Liver (tissue), 9 donors: Measurements from ENCODE around the gene KLHL33. TPM values are rescaled to one million over a fixed set of nuclear protein-coding genes. Genes with fewer than 3 reads are reported as not detected.

ENCODE experiments used
- DNase-seq: peaks from one replicate; pipeline ENCODE4 v3.0.0-alpha.2; 2017; ENCODE audit warnings: low spot score
- H3K27ac ChIP-seq, 2 donors: one replicate each; pipeline ENCODE4 v1.7.0; 2013; ENCODE audit warnings: inconsistent platforms in 2 of 2, low read length in 2 of 2, control low read depth in 1 of 2, low read depth in 1 of 2, mild to moderate bottlenecking in 1 of 2
- H3K27me3 ChIP-seq, 4 donors: one replicate each; pipeline versions ENCODE4 v1.6.1 to v1.7.0; 2013; ENCODE audit warnings: low read length in 3 of 4, inconsistent platforms in 1 of 4, mild to moderate bottlenecking in 1 of 4, moderate library complexity in 1 of 4; ENCODE audit not compliant: control insufficient read depth in 4 of 4, insufficient read depth in 4 of 4
- H3K36me3 ChIP-seq, 4 donors: one replicate each; pipeline versions ENCODE4 v1.6.1 to v1.7.0; 2013; ENCODE audit warnings: low read length in 3 of 4, mild to moderate bottlenecking in 3 of 4, low read depth in 1 of 4, moderate library complexity in 1 of 4; ENCODE audit not compliant: control insufficient read depth in 4 of 4, insufficient read depth in 3 of 4
- H3K4me1 ChIP-seq, 4 donors: one replicate each; pipeline versions ENCODE4 v1.6.1 to v1.7.0; 2013; ENCODE audit warnings: low read length in 3 of 4, mild to moderate bottlenecking in 3 of 4, moderate library complexity in 1 of 4; ENCODE audit not compliant: control insufficient read depth in 4 of 4, insufficient read depth in 4 of 4
- H3K4me3 ChIP-seq, 3 donors: one replicate each; pipeline versions ENCODE4 v1.6.1 to v1.7.0; 2013; ENCODE audit warnings: low read length in 3 of 3, control low read depth in 1 of 3, low read depth in 1 of 3, mild to moderate bottlenecking in 1 of 3
- H3K9ac ChIP-seq, 2 donors: one replicate each; pipeline ENCODE4 v1.7.0; 2013; ENCODE audit warnings: low read length in 2 of 2, mild to moderate bottlenecking in 2 of 2, moderate library complexity in 2 of 2, control low read depth in 1 of 2, low read depth in 1 of 2
- H3K9me3 ChIP-seq, 4 donors: one replicate each; pipeline versions ENCODE4 v1.6.1 to v1.7.0; 2013; ENCODE audit warnings: low read length in 3 of 4; ENCODE audit not compliant: control insufficient read depth in 4 of 4
- EGR1 ChIP-seq, 2 donors: IDR thresholded peaks; 2 replicates each; pipeline ENCODE4 v1.6.1; 2016 to 2018; ENCODE audit warnings: antibody characterized with exemption in 2 of 2, low read depth in 2 of 2
- FOXA2 ChIP-seq: IDR thresholded peaks from 2 replicates; pipeline ENCODE4 v1.6.1; 2016; ENCODE audit warnings: antibody characterized with exemption
- GABPA ChIP-seq, 2 donors: IDR thresholded peaks in 1 of 2; conservative IDR thresholded peaks in 1 of 2; 2 replicates each; pipeline ENCODE4 v1.6.1; 2016; ENCODE audit warnings: antibody characterized with exemption in 2 of 2, mild to moderate bottlenecking in 1 of 2, moderate library complexity in 1 of 2
- HNF4A ChIP-seq, 2 donors: conservative IDR thresholded peaks; 2 replicates each; pipeline ENCODE4 v1.6.1; 2016; ENCODE audit warnings: antibody characterized with exemption in 2 of 2, mild to moderate bottlenecking in 2 of 2
- HNF4G ChIP-seq: IDR thresholded peaks from 2 replicates; pipeline ENCODE4 v1.6.1; 2016; ENCODE audit warnings: antibody characterized with exemption
- NR2F2 ChIP-seq: IDR thresholded peaks from 2 replicates; pipeline ENCODE4 v1.6.1; 2016; ENCODE audit warnings: antibody characterized with exemption
- RAD21 ChIP-seq, 2 donors: IDR thresholded peaks; 2 replicates each; pipeline ENCODE4 v1.6.1; 2016; ENCODE audit warnings: antibody characterized with exemption in 2 of 2, mild to moderate bottlenecking in 2 of 2
- RXRA ChIP-seq, 2 donors: IDR thresholded peaks; 2 replicates each; pipeline ENCODE4 v1.6.1; 2017 to 2018; ENCODE audit warnings: antibody characterized with exemption in 2 of 2, mild to moderate bottlenecking in 1 of 2
- TAF1 ChIP-seq: conservative IDR thresholded peaks from 2 replicates; pipeline ENCODE4 v1.6.1; 2016; ENCODE audit warnings: antibody characterized with exemption, mild to moderate bottlenecking
- YY1 ChIP-seq: IDR thresholded peaks from 2 replicates; pipeline ENCODE4 v1.6.1; 2016; ENCODE audit warnings: antibody characterized with exemption, mild to moderate bottlenecking
- WGBS: extraction: QIAGEN DNeasy Blood & Tissue Kit; methylation state at CpG from one replicate; pipeline ENCODE4 v1.1.7; 2013; 5-methylcytosine and 5-hydroxymethylcytosine counted together
- polyA plus RNA-seq, 2 donors: library from polyadenylated mRNA; stranded (reverse) in 1 of 2; unstranded in 1 of 2; fragments of 200-250 nt in 1 of 2; fragments of >200 nt in 1 of 2; fragmentation: Nextera tagmentation in 1 of 2; extraction: Ambion mirVana in 1 of 2; gene quantifications; one replicate each; pipeline versions ENCODE4 v1.2.1 to v1.2.3, GENCODE V29; 2013 to 2015
- total RNA-seq, 2 donors: library from RNA; depleted of rRNA; stranded (reverse); fragments of >200 nt; gene quantifications; one replicate each; pipeline ENCODE4 v1.2.3, GENCODE V29; 2014
- TF ChIP-seq, protein P1 (sequence below): IDR thresholded peaks from 2 replicates; pipeline ENCODE4 v1.6.1; 2016; ENCODE audit warnings: antibody characterized with exemption, mild to moderate bottlenecking
- TF ChIP-seq, protein P2 (sequence below): fragments of 150-350 bp; IDR thresholded peaks from 2 replicates; pipeline ENCODE4 v1.5.1; 2017; ENCODE audit warnings: improper control_type of control experiment, low read depth, low read length; ENCODE audit not compliant: missing input control
- TF ChIP-seq, protein P3 (sequence below): IDR thresholded peaks from 2 replicates; pipeline ENCODE4 v1.6.1; 2016; ENCODE audit warnings: antibody characterized with exemption
- TF ChIP-seq, protein P4 (sequence below): IDR thresholded peaks from 2 replicates; pipeline ENCODE4 v1.6.1; 2016; ENCODE audit warnings: antibody characterized with exemption
- TF ChIP-seq, protein P5 (sequence below): IDR thresholded peaks from 2 replicates; pipeline ENCODE4 v1.6.1; 2016; ENCODE audit warnings: antibody characterized with exemption
- donor health status: healthy.
- donor health status: healthy.
- donor health status: healthy.
- donor health status: healthy.
- donor health status: healthy.

The KLHL33 gene
- total and polyA plus RNA-seq, 4 donors: 0.06 to 0.23 (median 0.15) TPM

DNA sequence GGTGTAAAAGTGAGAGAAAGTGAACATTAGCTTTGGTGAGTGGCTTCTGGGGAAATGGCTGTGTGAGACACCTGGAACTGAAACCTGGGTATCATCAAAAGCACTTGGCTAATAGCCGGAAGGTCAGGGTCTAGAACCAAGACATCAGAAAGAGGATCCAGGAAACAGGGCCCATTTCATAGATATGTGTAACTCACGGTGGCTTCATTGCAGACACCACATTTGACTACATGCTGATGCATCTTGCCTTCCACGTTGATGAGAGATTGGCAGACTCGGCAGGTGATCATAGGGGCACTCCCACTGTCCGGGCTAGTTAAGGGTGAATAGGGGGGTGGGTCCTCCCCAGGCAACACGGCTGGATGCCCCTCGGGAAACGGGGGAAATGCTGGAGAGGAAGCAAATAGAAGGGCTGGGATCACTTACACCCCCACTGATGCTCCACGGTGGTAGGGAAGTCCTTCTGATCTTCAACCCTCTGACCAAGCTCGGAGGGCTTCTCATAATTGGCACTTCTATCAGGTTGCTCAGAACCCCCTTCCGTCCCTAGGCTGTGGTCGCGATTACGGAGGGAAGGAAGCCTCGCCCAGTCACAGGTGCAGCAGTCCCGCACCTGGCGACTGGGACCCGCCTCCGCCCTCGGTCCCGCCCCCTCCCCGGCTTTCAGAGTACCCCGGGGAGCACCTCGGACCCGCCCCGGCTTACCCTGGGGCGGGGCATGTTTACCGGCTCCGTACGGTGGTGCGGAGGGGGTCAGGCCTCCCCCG lies 24.7 kb upstream of the KLHL33 start:
- Histone ChIP-seq H3K27ac (peak overlapping the region; percentile 79 to 89), H3K27me3 (no peaks in the 10 kb centered on the region), H3K9ac (peak overlapping the region; percentile 59 to 76), H3K36me3 (peaks cover 7 to 29% (median 26%) of the 10 kb centered on the region in 4 donors), H3K9me3 (no peaks in the 10 kb centered on the region), H3K4me3 (peak overlapping the region; percentile 79 to 87 (median 82)), H3K4me1 (peaks cover 0 to 29% (median 20%) of the 10 kb centered on the region in 4 donors)
- TF ChIP-seq HNF4G: no peak
- no peak for TF ChIP-seq TAF1
- TF ChIP-seq, protein P1, sequence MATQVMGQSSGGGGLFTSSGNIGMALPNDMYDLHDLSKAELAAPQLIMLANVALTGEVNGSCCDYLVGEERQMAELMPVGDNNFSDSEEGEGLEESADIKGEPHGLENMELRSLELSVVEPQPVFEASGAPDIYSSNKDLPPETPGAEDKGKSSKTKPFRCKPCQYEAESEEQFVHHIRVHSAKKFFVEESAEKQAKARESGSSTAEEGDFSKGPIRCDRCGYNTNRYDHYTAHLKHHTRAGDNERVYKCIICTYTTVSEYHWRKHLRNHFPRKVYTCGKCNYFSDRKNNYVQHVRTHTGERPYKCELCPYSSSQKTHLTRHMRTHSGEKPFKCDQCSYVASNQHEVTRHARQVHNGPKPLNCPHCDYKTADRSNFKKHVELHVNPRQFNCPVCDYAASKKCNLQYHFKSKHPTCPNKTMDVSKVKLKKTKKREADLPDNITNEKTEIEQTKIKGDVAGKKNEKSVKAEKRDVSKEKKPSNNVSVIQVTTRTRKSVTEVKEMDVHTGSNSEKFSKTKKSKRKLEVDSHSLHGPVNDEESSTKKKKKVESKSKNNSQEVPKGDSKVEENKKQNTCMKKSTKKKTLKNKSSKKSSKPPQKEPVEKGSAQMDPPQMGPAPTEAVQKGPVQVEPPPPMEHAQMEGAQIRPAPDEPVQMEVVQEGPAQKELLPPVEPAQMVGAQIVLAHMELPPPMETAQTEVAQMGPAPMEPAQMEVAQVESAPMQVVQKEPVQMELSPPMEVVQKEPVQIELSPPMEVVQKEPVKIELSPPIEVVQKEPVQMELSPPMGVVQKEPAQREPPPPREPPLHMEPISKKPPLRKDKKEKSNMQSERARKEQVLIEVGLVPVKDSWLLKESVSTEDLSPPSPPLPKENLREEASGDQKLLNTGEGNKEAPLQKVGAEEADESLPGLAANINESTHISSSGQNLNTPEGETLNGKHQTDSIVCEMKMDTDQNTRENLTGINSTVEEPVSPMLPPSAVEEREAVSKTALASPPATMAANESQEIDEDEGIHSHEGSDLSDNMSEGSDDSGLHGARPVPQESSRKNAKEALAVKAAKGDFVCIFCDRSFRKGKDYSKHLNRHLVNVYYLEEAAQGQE: no peak
- TF ChIP-seq HNF4A (conservative IDR thresholded peaks at IDR 0.05): no peak
- TF ChIP-seq NR2F2: no peak
- TF ChIP-seq, protein P2, sequence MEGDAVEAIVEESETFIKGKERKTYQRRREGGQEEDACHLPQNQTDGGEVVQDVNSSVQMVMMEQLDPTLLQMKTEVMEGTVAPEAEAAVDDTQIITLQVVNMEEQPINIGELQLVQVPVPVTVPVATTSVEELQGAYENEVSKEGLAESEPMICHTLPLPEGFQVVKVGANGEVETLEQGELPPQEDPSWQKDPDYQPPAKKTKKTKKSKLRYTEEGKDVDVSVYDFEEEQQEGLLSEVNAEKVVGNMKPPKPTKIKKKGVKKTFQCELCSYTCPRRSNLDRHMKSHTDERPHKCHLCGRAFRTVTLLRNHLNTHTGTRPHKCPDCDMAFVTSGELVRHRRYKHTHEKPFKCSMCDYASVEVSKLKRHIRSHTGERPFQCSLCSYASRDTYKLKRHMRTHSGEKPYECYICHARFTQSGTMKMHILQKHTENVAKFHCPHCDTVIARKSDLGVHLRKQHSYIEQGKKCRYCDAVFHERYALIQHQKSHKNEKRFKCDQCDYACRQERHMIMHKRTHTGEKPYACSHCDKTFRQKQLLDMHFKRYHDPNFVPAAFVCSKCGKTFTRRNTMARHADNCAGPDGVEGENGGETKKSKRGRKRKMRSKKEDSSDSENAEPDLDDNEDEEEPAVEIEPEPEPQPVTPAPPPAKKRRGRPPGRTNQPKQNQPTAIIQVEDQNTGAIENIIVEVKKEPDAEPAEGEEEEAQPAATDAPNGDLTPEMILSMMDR: no peak
- TF ChIP-seq YY1: no peak
- no peak for TF ChIP-seq RAD21 (IDR thresholded peaks at IDR 0.05)
- TF ChIP-seq EGR1 (IDR thresholded peaks at IDR 0.05; ENCODE audit: low read depth in 2 of 2): no peak
- no peak for TF ChIP-seq GABPA (IDR thresholded peaks at IDR 0.05 in 1 of 2, conservative IDR thresholded peaks at IDR 0.05 in 1 of 2)
- TF ChIP-seq, protein P3, sequence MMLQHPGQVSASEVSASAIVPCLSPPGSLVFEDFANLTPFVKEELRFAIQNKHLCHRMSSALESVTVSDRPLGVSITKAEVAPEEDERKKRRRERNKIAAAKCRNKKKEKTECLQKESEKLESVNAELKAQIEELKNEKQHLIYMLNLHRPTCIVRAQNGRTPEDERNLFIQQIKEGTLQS: no peak
- no peak for TF ChIP-seq FOXA2
- no peak for TF ChIP-seq RXRA (IDR thresholded peaks at IDR 0.05)
- TF ChIP-seq, protein P4, sequence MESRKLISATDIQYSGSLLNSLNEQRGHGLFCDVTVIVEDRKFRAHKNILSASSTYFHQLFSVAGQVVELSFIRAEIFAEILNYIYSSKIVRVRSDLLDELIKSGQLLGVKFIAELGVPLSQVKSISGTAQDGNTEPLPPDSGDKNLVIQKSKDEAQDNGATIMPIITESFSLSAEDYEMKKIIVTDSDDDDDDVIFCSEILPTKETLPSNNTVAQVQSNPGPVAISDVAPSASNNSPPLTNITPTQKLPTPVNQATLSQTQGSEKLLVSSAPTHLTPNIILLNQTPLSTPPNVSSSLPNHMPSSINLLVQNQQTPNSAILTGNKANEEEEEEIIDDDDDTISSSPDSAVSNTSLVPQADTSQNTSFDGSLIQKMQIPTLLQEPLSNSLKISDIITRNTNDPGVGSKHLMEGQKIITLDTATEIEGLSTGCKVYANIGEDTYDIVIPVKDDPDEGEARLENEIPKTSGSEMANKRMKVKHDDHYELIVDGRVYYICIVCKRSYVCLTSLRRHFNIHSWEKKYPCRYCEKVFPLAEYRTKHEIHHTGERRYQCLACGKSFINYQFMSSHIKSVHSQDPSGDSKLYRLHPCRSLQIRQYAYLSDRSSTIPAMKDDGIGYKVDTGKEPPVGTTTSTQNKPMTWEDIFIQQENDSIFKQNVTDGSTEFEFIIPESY: no peak
- TF ChIP-seq, protein P5, sequence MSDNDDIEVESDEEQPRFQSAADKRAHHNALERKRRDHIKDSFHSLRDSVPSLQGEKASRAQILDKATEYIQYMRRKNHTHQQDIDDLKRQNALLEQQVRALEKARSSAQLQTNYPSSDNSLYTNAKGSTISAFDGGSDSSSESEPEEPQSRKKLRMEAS: no peak
- DNase-seq: peak; percentile 61
- 7% methylated on average over 32 of the region's 32 CpGs for WGBS
